IMR-90 (cell line): Measurements from ENCODE around the gene TTLL12. TPM values are rescaled to one million over a fixed set of nuclear protein-coding genes. Genes with fewer than 3 reads are reported as not detected.

Source experiments
- ATAC-seq: fragments of 200-7000 bp; cut with Tn5 transposase; 2 replicates; pipeline ENCODE4 v1.9.1; 2020; ENCODE audit warnings: low read depth, mild to moderate bottlenecking, moderate library complexity
- BruUV-seq: library from RNA; stranded (reverse); fragments of 400-500 nt; replicated peaks from 2 replicates; lab custom pipeline; 2021; lab: Mats Ljungman, UMichigan
- CTCF ChIA-PET: fragments of 300-600 bp; formaldehyde crosslinking; extraction: SDS; loops from one replicate; lab custom pipeline; 2021; ENCODE audit warnings: antibody characterized with exemption; lab: Yijun Ruan, JAX
- POLR2A ChIA-PET: fragments of 300-600 bp; sonication (Branson Sonifier 250); formaldehyde crosslinking; loops from one replicate; lab custom pipeline; 2022; ENCODE audit warnings: antibody characterized with exemption; ENCODE audit not compliant: unreplicated experiment; lab: Charles Lee
- DNase-seq: peaks from one replicate; pipeline ENCODE4 v3.0.0; 2013
- H2AFZ ChIP-seq: replicated peaks from 2 replicates; pipeline ENCODE3; 2013; ENCODE audit warnings: low read length, mild to moderate bottlenecking; ENCODE audit not compliant: poor library complexity
- H2AK5ac ChIP-seq: 2 replicates; pipeline ENCODE4 v1.6.1; 2013; ENCODE audit warnings: low read depth, low read length, inconsistent platforms
- H2AK9ac ChIP-seq: replicated peaks from 2 replicates; pipeline ENCODE3; 2013; ENCODE audit warnings: mild to moderate bottlenecking, low read depth, low read length, moderate library complexity; ENCODE audit not compliant: poor library complexity
- H2BK120ac ChIP-seq: 2 replicates; pipeline ENCODE4 v1.6.1; 2013; ENCODE audit warnings: low read depth, low read length, inconsistent platforms
- H2BK15ac ChIP-seq: 3 replicates; pipeline ENCODE4 v1.6.1; 2013; ENCODE audit warnings: low read depth, low read length, inconsistent platforms
- H2BK20ac ChIP-seq: 2 replicates; pipeline ENCODE4 v1.6.1; 2013; ENCODE audit warnings: low read depth, mild to moderate bottlenecking, inconsistent platforms, low read length, moderate library complexity
- H2BK5ac ChIP-seq: 2 replicates; pipeline ENCODE4 v1.6.1; 2013; ENCODE audit warnings: mild to moderate bottlenecking, low read depth, low read length, inconsistent platforms; ENCODE audit not compliant: poor library complexity, severe bottlenecking
- H3K14ac ChIP-seq: replicated peaks from 2 replicates; pipeline ENCODE4 v1.6.1; 2013; ENCODE audit warnings: low read depth, low read length, inconsistent platforms
- H3K18ac ChIP-seq: 2 replicates; pipeline ENCODE4 v1.6.1; 2013; ENCODE audit warnings: low read depth, low read length, control low read depth
- H3K23ac ChIP-seq: 2 replicates; pipeline ENCODE4 v1.6.1; 2013; ENCODE audit warnings: low read depth, low read length, inconsistent platforms
- H3K27ac ChIP-seq: 2 replicates; pipeline ENCODE4 v1.5.1; 2013; ENCODE audit warnings: mild to moderate bottlenecking, control low read depth, low read length; ENCODE audit not compliant: insufficient read depth
- H3K27me3 ChIP-seq: 2 replicates; pipeline ENCODE4 v1.6.1; 2013; ENCODE audit warnings: low read length; ENCODE audit not compliant: control insufficient read depth, insufficient read depth
- H3K36me3 ChIP-seq: 2 replicates; pipeline ENCODE4 v1.6.1; 2013; ENCODE audit warnings: low read length, mixed read lengths; ENCODE audit not compliant: control insufficient read depth, insufficient read depth
- H3K4ac ChIP-seq: 2 replicates; pipeline ENCODE4 v1.6.1; 2013; ENCODE audit warnings: low read depth, low read length, inconsistent platforms
- H3K4me1 ChIP-seq: 2 replicates; pipeline ENCODE4 v1.6.1; 2013; ENCODE audit warnings: low read length, mixed read lengths; ENCODE audit not compliant: control insufficient read depth, insufficient read depth
- H3K4me2 ChIP-seq: 2 replicates; pipeline ENCODE4 v1.6.1; 2013; ENCODE audit warnings: low read depth, mild to moderate bottlenecking, control low read depth, low read length, moderate library complexity
- H3K4me3 ChIP-seq: 2 replicates; pipeline ENCODE4 v1.5.1; 2013; ENCODE audit warnings: low read depth, mild to moderate bottlenecking, control low read depth, low read length, moderate library complexity; ENCODE audit not compliant: insufficient read depth
- H3K56ac ChIP-seq: 2 replicates; pipeline ENCODE4 v1.6.1; 2013; ENCODE audit warnings: low read length, inconsistent platforms; ENCODE audit not compliant: insufficient read depth; ENCODE audit errors: extremely low read depth
- H3K79me1 ChIP-seq, 2 experiments: 2 replicates each; pipeline ENCODE4 v1.6.1; 2013; ENCODE audit warnings: low read length in 2 of 2, inconsistent platforms in 1 of 2, low read depth in 1 of 2
- H3K9ac ChIP-seq: 2 replicates; pipeline ENCODE4 v1.6.1; 2013; ENCODE audit warnings: low read depth, low read length, control low read depth
- H3K9me1 ChIP-seq: 2 replicates; pipeline ENCODE4 v1.6.1; 2013; ENCODE audit warnings: low read length, inconsistent platforms; ENCODE audit not compliant: insufficient read depth
- H3K9me3 ChIP-seq: 2 replicates; pipeline ENCODE4 v1.6.1; 2013; ENCODE audit warnings: low read length; ENCODE audit not compliant: control insufficient read depth, insufficient read depth
- H4K20me1 ChIP-seq: 2 replicates; pipeline ENCODE4 v1.6.1; 2013; ENCODE audit warnings: low read length, inconsistent platforms; ENCODE audit not compliant: insufficient read depth
- H4K5ac ChIP-seq: 2 replicates; pipeline ENCODE4 v1.6.1; 2013; ENCODE audit warnings: mild to moderate bottlenecking, low read depth, low read length, control low read depth
- H4K8ac ChIP-seq, 2 experiments: 2 replicates each; pipeline ENCODE4 v1.6.1; 2013; ENCODE audit warnings: low read depth in 2 of 2, low read length in 2 of 2, control low read depth in 1 of 2, inconsistent platforms in 1 of 2
- H4K91ac ChIP-seq: 2 replicates; pipeline ENCODE4 v1.6.1; 2013; ENCODE audit warnings: low read depth, low read length, inconsistent platforms; ENCODE audit not compliant: insufficient read depth
- CEBPB ChIP-seq: IDR thresholded peaks from 2 replicates; pipeline ENCODE4 v1.6.1; 2012; ENCODE audit warnings: low read depth, low read length, improper control_type of control experiment
- CTCF ChIP-seq: conservative IDR thresholded peaks from 2 replicates; pipeline ENCODE4 v1.5.1; 2012; ENCODE audit warnings: mild to moderate bottlenecking, low read depth, low read length, improper control_type of control experiment
- FOS ChIP-seq: fragments of 150-350 bp; IDR thresholded peaks from 2 replicates; pipeline ENCODE4 v1.6.1; 2016; ENCODE audit warnings: low read depth, low read length
- MAFK ChIP-seq: IDR thresholded peaks from 2 replicates; pipeline ENCODE4 v1.6.1; 2012; ENCODE audit warnings: low read depth, low read length, improper control_type of control experiment
- MAZ ChIP-seq: IDR thresholded peaks from 2 replicates; pipeline ENCODE4 v1.6.1; 2012; ENCODE audit warnings: low read depth, mild to moderate bottlenecking, low read length, improper control_type of control experiment, moderate library complexity, borderline replicate concordance
- MXI1 ChIP-seq: IDR thresholded peaks from 2 replicates; pipeline ENCODE4 v1.6.1; 2012; ENCODE audit warnings: low read depth, mild to moderate bottlenecking, low read length, moderate library complexity, borderline replicate concordance
- NFE2L2 ChIP-seq: fragments of 150-350 bp; IDR thresholded peaks from 2 replicates; pipeline ENCODE4 v1.6.1; 2016; ENCODE audit warnings: low read depth, mild to moderate bottlenecking, low read length
- POLR2A ChIP-seq: IDR thresholded peaks from 2 replicates; pipeline ENCODE4 v1.6.1; 2012; ENCODE audit warnings: mild to moderate bottlenecking, low read depth, low read length
- RAD21 ChIP-seq: IDR thresholded peaks from 2 replicates; pipeline ENCODE4 v1.6.1; 2012; ENCODE audit warnings: low read length, improper control_type of control experiment
- RFX5 ChIP-seq: IDR thresholded peaks from 2 replicates; pipeline ENCODE4 v1.8.0; 2012; ENCODE audit warnings: low read depth, mild to moderate bottlenecking, low read length, moderate library complexity
- SMC3 ChIP-seq: fragments of 150-350 bp; IDR thresholded peaks from 2 replicates; pipeline ENCODE4 v1.6.1; 2016; ENCODE audit warnings: low read depth, mild to moderate bottlenecking, antibody characterized with exemption, low read length, moderate library complexity
- USF2 ChIP-seq: fragments of 150-350 bp; IDR thresholded peaks from 2 replicates; pipeline ENCODE4 v1.6.1; 2017; ENCODE audit warnings: mild to moderate bottlenecking, antibody characterized with exemption, low read length, low read depth
- WGBS, 2 experiments: methylation state at CpG; one replicate each; pipeline versions ENCODE4 v1.1.5 to v1.1.7; 2013; ENCODE audit warnings: missing lambda C conversion rate in 2 of 2; ENCODE audit not compliant: insufficient read length in 1 of 2; ENCODE audit errors: extremely low coverage in 2 of 2; 5-methylcytosine and 5-hydroxymethylcytosine counted together
- dilution Hi-C: fragments of 300-500 bp; cut with HindIII; formaldehyde crosslinking; loops from one replicate; pipeline ENCODE4 v1.14.3; 2018; ENCODE audit warnings: low sequenced_read_pairs; ENCODE audit not compliant: unreplicated experiment
- in situ Hi-C: fragments of 300-500 bp; cut with MboI; formaldehyde crosslinking; loops from 3 replicates; pipeline ENCODE4 v1.14.3; 2019; ENCODE audit warnings: low sequenced_read_pairs, inconsistent platforms, mixed read lengths
- intact Hi-C: fragments of 100-400 bp; cut with micrococcal nuclease; formaldehyde crosslinking; loops from 2 replicates; pipeline ENCODE4 v1.10.0; 2022
- polyA plus RNA-seq, 3 experiments: library from polyadenylated mRNA; depleted of rRNA; stranded (reverse); fragments of >200 nt; gene quantifications; 2 replicates each; pipeline ENCODE4 v1.2.3, GENCODE V29; 2012; ENCODE audit warnings: low replicate concordance in 1 of 3
- total RNA-seq: library from RNA; depleted of rRNA; stranded (reverse); fragments of >200 nt; gene quantifications from 2 replicates; pipeline ENCODE4 v1.2.3, GENCODE V29; 2012

Gene TTLL12
- total and polyA plus RNA-seq, 2 of the 4 experiments (the other 2 are of a cell fraction): 20.9 to 30.1 TPM

- in situ Hi-C loops: no loop called here
Measured at GRCh38 chr22:43222987-43223386, 36.1 kb upstream of the TTLL12 start.

More at GRCh38 chr22:43222987-43223386, 36.1 kb upstream of the TTLL12 start:
- no peak overlapping the region for H3K23ac ChIP-seq
- no peaks in the 10 kb centered on the region for H3K36me3 ChIP-seq
- intact Hi-C loops (no loop called here), dilution Hi-C loops (no loop called here)
- H2BK20ac ChIP-seq: no peak overlapping the region
- H2BK120ac ChIP-seq: no peak overlapping the region
- ATAC-seq (no peak), DNase-seq (no peak)
- H2AK9ac ChIP-seq: peak overlapping the region; percentile 9
- H2BK15ac ChIP-seq: no peak overlapping the region
- H3K79me1 ChIP-seq: no peaks in the 10 kb centered on the region
- no peak overlapping the region for H4K91ac ChIP-seq
- 46% methylated on average over 6 of the region's 13 CpGs; no CpG with 5 or more reads in 1 of the 2 experiments for WGBS, 2 experiments
- no peak overlapping the region for H2AK5ac ChIP-seq
- H4K5ac ChIP-seq: no peak overlapping the region
- H2AFZ ChIP-seq: no peak overlapping the region
- no peaks in the 10 kb centered on the region for H4K20me1 ChIP-seq
- no peak for TF ChIP-seq RFX5
- TF ChIP-seq CTCF: no peak
- no peak for TF ChIP-seq MAZ
- no peak for TF ChIP-seq MXI1
- TF ChIP-seq POLR2A: no peak
- no peak for TF ChIP-seq MAFK
- no peak for TF ChIP-seq SMC3
- no peak for TF ChIP-seq NFE2L2
- no peak for TF ChIP-seq CEBPB
- no peak for TF ChIP-seq FOS
- no peak for TF ChIP-seq RAD21
- no peak for TF ChIP-seq USF2
- no peak overlapping the region for H3K9ac ChIP-seq
- H4K8ac ChIP-seq: no peak overlapping the region
- ChIA-PET CTCF (no interaction called here), POLR2A (no interaction called here)
- no peak overlapping the region for H2BK5ac ChIP-seq
- no TSS peak for BruUV-seq
- H3K4me3 ChIP-seq: no peak overlapping the region
- H3K27me3 ChIP-seq: peaks cover 32% of the 10 kb centered on the region
- H3K9me1 ChIP-seq: no peaks in the 10 kb centered on the region
- no peak overlapping the region for H3K18ac ChIP-seq
- H3K4me2 ChIP-seq: no peak overlapping the region
- no peak overlapping the region for H3K4ac ChIP-seq
- H3K9me3 ChIP-seq: no peaks in the 10 kb centered on the region
- no peak overlapping the region for H3K14ac ChIP-seq
- H3K27ac ChIP-seq: no peak overlapping the region
- H3K4me1 ChIP-seq: no peaks in the 10 kb centered on the region; the same call in 1 of the 2 replicates
- H3K56ac ChIP-seq: no peak overlapping the region
